Esophagus muscularis mucosa (tissue), 4 donors: Measurements from ENCODE around the gene CAV3. TPM values are rescaled to one million over a fixed set of nuclear protein-coding genes. Genes with fewer than 3 reads are reported as not detected.

Experiments used
- DNase-seq: peaks from one replicate; pipeline ENCODE4 v3.0.0-alpha.2; 2017; ENCODE audit errors: extremely low spot score
- H3K27ac ChIP-seq, 4 donors: fragments of 200-600 bp; sonication (generic); replicated peaks in 1 of 4; 1 replicate in 3 of 4; 2 replicates in 1 of 4; pipeline ENCODE4 v1.5.1; 2016 to 2019; ENCODE audit warnings: mild to moderate bottlenecking in 1 of 4
- H3K27me3 ChIP-seq, 4 donors: fragments of 200-600 bp; sonication (generic); one replicate each; pipeline versions ENCODE4 v1.5.1 to v1.6.0; 2016 to 2019
- H3K36me3 ChIP-seq, 4 donors: fragments of 200-600 bp; sonication (generic); one replicate each; pipeline ENCODE4 v1.5.1; 2016 to 2019
- H3K4me1 ChIP-seq, 4 donors: fragments of 200-600 bp; sonication (generic); one replicate each; pipeline ENCODE4 v1.5.1; 2016 to 2019
- H3K4me3 ChIP-seq, 4 donors: fragments of 200-600 bp; sonication (generic); 1 replicate in 2 of 4; 2 replicates in 2 of 4; pipeline ENCODE4 v1.5.1; 2016 to 2019; ENCODE audit warnings: mild to moderate bottlenecking in 4 of 4, moderate library complexity in 1 of 4
- H3K9me3 ChIP-seq, 4 donors: fragments of 200-600 bp; sonication (generic); 1 replicate in 3 of 4; 2 replicates in 1 of 4; pipeline ENCODE4 v1.5.1; 2016 to 2019
- EP300 ChIP-seq: sonication (generic); formaldehyde crosslinking; IDR thresholded peaks from one replicate; pipeline ENCODE4 v1.6.1; 2017; ENCODE audit warnings: antibody characterized with exemption
- POLR2A ChIP-seq: fragments of 450-650 bp; IDR thresholded peaks from one replicate; pipeline ENCODE4 v1.6.1; 2017; ENCODE audit warnings: antibody characterized with exemption, moderate library complexity, mild to moderate bottlenecking, low read depth
- POLR2AphosphoS5 ChIP-seq, 2 donors: sonication (generic); formaldehyde crosslinking; IDR thresholded peaks; one replicate each; pipeline ENCODE4 v1.6.1; 2017; ENCODE audit warnings: antibody characterized with exemption in 2 of 2
- WGBS: methylation state at CpG from one replicate; pipeline ENCODE4 v1.1.5; 2018; 5-methylcytosine and 5-hydroxymethylcytosine counted together
- intact Hi-C: fragments of 100-400 bp; cut with DNase I; formaldehyde crosslinking; loops from one replicate; pipeline ENCODE4 v1.15.1; 2023
- total RNA-seq, 4 donors: library from RNA; depleted of rRNA; stranded (reverse); fragments of >200 nt; gene quantifications; one replicate each; pipeline versions ENCODE4 v1.1.0 to v1.2.1, GENCODE V29; 2016
- TF ChIP-seq, protein P1 (sequence below), 3 experiments: fragments of 200-600 bp in 2 of 3; fragments of 450-650 bp in 1 of 3; sonication (generic) in 2 of 3; IDR thresholded peaks; one replicate each; pipeline ENCODE4 v1.5.1; 2017 to 2019; ENCODE audit warnings: antibody characterized with exemption in 3 of 3, mild to moderate bottlenecking in 2 of 3, moderate library complexity in 1 of 3

The CAV3 gene
- total RNA-seq, 4 donors from 2014 or later: not detected

DNA sequence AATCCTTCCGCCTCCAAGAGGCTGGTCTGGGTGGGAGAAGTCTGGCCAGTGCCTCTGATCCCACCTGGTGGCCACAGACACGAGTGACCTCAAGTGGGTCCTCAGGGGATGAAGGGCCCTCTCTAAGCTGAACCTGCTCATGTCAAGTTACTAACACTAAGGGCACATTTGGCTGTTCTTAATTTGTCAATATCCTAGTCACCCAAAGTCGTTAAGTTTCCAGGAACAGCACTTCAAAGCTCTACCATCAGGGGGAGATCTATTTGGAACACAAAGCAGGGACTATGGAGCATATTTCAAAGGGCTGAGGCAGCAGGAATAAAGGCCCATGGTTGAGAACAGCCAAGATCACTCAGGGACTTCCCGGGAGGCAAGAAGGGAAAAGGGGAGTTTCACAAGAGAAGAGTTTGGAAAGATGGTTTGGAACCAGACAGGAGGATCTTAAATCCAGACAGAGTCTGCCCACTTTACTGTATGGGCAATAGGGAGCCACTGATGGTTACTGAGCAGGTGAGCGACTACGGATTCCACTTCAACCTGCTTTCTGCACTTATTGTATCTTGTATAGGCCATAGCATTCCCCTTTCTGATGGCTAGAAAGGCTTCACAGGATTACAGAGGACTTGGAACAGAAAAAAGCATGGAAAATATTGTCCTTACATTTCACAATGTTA lies 22.1 kb downstream of the CAV3 start:
- Histone ChIP-seq H3K36me3 (no peaks in the 10 kb centered on the region), H3K4me3 (no peak overlapping the region), H3K4me1 (no peaks in the 10 kb centered on the region), H3K27ac (no peak overlapping the region), H3K27me3 (no peaks in the 10 kb centered on the region), H3K9me3 (no peaks in the 10 kb centered on the region)
- TF ChIP-seq EP300: no peak
- no peak for TF ChIP-seq POLR2A
- TF ChIP-seq, protein P1, sequence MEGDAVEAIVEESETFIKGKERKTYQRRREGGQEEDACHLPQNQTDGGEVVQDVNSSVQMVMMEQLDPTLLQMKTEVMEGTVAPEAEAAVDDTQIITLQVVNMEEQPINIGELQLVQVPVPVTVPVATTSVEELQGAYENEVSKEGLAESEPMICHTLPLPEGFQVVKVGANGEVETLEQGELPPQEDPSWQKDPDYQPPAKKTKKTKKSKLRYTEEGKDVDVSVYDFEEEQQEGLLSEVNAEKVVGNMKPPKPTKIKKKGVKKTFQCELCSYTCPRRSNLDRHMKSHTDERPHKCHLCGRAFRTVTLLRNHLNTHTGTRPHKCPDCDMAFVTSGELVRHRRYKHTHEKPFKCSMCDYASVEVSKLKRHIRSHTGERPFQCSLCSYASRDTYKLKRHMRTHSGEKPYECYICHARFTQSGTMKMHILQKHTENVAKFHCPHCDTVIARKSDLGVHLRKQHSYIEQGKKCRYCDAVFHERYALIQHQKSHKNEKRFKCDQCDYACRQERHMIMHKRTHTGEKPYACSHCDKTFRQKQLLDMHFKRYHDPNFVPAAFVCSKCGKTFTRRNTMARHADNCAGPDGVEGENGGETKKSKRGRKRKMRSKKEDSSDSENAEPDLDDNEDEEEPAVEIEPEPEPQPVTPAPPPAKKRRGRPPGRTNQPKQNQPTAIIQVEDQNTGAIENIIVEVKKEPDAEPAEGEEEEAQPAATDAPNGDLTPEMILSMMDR (IDR thresholded peaks at IDR 0.05): no peak
- 74% methylated on average over 6 of the region's 6 CpGs for WGBS
- intact Hi-C loops: no loop called here
- DNase-seq: no peak

DNA sequence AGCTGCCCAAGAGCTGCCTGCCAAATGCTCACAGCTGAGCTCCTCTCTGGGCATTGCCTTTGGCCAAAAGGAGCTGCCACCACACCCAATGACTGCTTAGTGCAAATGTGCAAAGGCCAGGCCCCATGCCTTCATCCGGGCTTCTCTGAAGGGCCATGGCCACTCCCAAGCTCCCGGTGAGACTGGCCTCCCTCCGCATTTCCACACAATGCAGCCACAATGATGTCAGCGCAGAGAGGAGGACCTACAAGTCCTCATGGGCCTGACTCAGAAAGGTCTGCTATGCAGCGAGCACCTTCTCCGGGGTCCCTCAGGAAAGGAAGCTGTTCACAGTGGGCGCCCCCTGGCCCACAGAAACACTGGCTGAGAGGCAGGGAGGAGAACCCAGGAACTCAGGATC lies 23.1 kb downstream of the CAV3 start:
- 100% methylated on average over 3 of the region's 7 CpGs for WGBS

DNA sequence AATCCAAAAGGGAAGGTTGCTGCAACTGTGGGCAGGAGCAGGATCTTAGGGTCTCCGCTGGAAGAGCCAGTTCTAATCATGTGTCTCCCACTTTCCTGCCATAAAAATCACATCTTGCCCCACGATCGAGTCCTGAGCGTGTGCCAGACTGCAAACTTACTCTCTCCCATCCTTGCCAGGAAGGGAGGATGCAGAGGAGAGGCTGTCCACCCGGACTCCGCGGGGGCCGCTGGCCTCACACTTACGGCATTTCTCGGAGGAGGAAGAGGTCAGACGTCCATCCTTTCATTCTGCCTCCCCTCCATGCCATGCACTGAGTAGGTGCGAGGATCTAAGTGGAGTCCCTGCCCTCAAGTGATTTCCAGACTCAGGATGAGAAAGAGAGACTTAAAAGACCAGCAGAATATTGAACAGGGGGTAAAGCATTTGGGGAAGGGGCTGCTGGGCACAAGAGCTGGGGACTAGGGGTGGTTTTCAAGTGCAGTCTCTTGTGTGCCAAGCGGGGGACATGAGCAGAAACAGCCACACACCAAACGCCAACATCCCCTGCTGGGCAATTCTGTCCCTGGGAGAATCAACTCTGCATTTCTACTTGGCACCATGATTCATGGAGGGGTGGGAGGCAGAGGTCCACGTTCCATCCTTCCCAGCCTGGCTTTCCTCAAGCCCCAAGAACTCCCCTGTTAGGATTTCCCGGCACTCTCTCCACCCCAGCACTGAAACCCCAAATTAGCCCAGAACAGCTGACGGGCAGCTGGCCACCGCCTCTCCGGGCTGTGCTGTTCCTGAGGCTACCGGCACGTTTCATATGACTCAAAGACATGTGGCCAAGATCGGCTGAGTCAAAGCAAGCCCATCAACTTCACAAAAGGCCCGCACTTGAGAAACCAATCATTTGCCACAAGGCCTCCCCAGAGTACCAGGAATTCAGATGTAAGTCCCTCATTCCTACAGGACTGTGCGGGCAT lies 24.2 kb downstream of the CAV3 start:
- intact Hi-C loops: no loop called here
- no peak overlapping the region for H3K4me3 ChIP-seq
- no peak for DNase-seq
- H3K27me3 ChIP-seq: no peaks in the 10 kb centered on the region
- H3K36me3 ChIP-seq: no peaks in the 10 kb centered on the region
- H3K4me1 ChIP-seq: no peaks in the 10 kb centered on the region
- no peak overlapping the region for H3K27ac ChIP-seq
- WGBS: 80% methylated on average over 21 of the region's 24 CpGs
- no peaks in the 10 kb centered on the region for H3K9me3 ChIP-seq
- TF ChIP-seq POLR2AphosphoS5 (IDR thresholded peaks at IDR 0.05) (no peak), EP300 (no peak), POLR2A (no peak)
- TF ChIP-seq, protein P1 (IDR thresholded peaks at IDR 0.05): no peak

More for the DNA sequence above, 23.1 kb downstream of the CAV3 start:
- H3K27me3 ChIP-seq: no peaks in the 10 kb centered on the region
- no peak overlapping the region for H3K27ac ChIP-seq
- DNase-seq: no peak
- H3K36me3 ChIP-seq: no peaks in the 10 kb centered on the region
- no peak for TF ChIP-seq POLR2A
- TF ChIP-seq POLR2AphosphoS5 (IDR thresholded peaks at IDR 0.05): no peak
- no peak for TF ChIP-seq EP300
- TF ChIP-seq, protein P1 (IDR thresholded peaks at IDR 0.05): no peak
- intact Hi-C loops: no loop called here
- H3K4me3 ChIP-seq: no peak overlapping the region
- no peaks in the 10 kb centered on the region for H3K4me1 ChIP-seq
- no peaks in the 10 kb centered on the region for H3K9me3 ChIP-seq

DNA sequence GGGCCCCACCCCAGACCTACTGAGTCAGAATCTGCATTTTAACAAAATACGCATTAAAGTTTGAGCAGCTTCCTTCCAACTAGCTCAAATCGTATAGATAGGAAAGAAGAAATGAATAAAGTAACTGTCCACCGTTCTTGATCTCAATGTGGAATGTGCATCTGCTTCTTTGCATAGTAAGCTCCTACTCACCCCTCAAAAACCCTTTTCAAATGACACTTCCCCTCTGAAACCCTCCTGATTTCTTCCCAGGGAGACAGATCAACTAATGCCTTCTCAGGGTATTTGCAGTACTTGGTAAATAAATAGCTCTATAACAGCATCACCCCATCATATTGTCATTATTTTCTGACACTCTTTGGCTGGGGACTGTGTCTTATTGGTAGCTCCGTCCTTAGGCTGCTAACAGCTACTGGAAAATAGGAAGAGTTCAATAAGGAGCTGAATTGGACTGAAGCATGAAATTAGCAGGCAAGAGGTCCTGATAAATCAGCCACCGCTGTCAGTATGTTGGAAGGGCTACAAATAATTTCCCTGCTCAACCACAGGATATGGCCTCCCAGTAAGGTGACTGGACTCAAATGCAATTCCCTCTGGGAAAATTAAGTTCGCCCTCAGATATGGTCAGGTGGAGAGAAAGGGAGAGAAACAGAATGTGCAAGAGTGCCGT lies 25.6 kb downstream of the CAV3 start:
- intact Hi-C loops: no loop called here
- no peaks in the 10 kb centered on the region for H3K27me3 ChIP-seq
- no peak overlapping the region for H3K4me3 ChIP-seq
- DNase-seq: no peak
- H3K9me3 ChIP-seq: no peaks in the 10 kb centered on the region
- no peak overlapping the region for H3K27ac ChIP-seq
- no peaks in the 10 kb centered on the region for H3K36me3 ChIP-seq
- 92% methylated on average over 7 of the region's 7 CpGs for WGBS
- TF ChIP-seq POLR2A (no peak), POLR2AphosphoS5 (IDR thresholded peaks at IDR 0.05) (no peak), EP300 (no peak)
- TF ChIP-seq, protein P1 (IDR thresholded peaks at IDR 0.05): no peak
- H3K4me1 ChIP-seq: no peaks in the 10 kb centered on the region
